MG63 (cell line): ENCODE measurements around the gene HECTD4. TPM values are rescaled to one million over a fixed set of nuclear protein-coding genes. Genes with fewer than 3 reads are reported as not detected.
"Not testable (repeated sequence)": the region's sequence is repeated elsewhere in the genome, so short reads cannot be mapped to it uniquely, and the experiment has no call there.

ENCODE experiments used
- DNase-seq: peaks from one replicate; pipeline ENCODE4 v3.0.0-alpha.2; 2020
- H3K27me3 ChIP-seq: fragments of 250-450 bp; sonication (Bioruptor Pico); 2 replicates; pipeline ENCODE4 v1.5.1; 2020; ENCODE audit warnings: mild to moderate bottlenecking, moderate library complexity
- H3K36me3 ChIP-seq: fragments of 250-450 bp; sonication (Bioruptor Pico); 2 replicates; pipeline ENCODE4 v1.5.1; 2020; ENCODE audit warnings: mild to moderate bottlenecking, moderate library complexity
- H3K4me3 ChIP-seq: fragments of 250-450 bp; sonication (Bioruptor Pico); 2 replicates; pipeline ENCODE4 v1.5.1; 2020; ENCODE audit warnings: mild to moderate bottlenecking, moderate library complexity
- H3K9me3 ChIP-seq: fragments of 250-450 bp; sonication (Bioruptor Pico); 2 replicates; pipeline ENCODE4 v1.5.1; 2020; ENCODE audit warnings: mild to moderate bottlenecking, moderate library complexity
- total RNA-seq: library from RNA; depleted of rRNA; stranded (reverse); fragments of >200 nt; shearing (Covaris generic); gene quantifications from 2 replicates; pipeline ENCODE4 v1.2.3, GENCODE V29; 2014; ENCODE audit warnings: low replicate concordance

HECTD4 gene
- total RNA-seq, 1 experiment from 2014 or later = 8.0 TPM

- Histone ChIP-seq H3K36me3 (peaks cover under 1% of the 10 kb centered on the region), H3K4me3 (no peak overlapping the region), H3K9me3 (no peaks in the 10 kb centered on the region; the same call in 1 of the 2 replicates), H3K27me3 (no peaks in the 10 kb centered on the region)
- no peak for DNase-seq
Measured at GRCh38 chr12:112413855-112414625, 31.8 kb upstream of the HECTD4 start.

- DNase-seq = no peak
- H3K9me3 ChIP-seq = no peaks in the 10 kb centered on the region
- H3K4me3 ChIP-seq = peak overlapping the region; percentile 71
- no peaks in the 10 kb centered on the region for H3K27me3 ChIP-seq
- peaks cover 43% of the 10 kb centered on the region for H3K36me3 ChIP-seq
Measured at GRCh38 chr12:112409906-112410244, 27.6 kb upstream of the HECTD4 start.

- Histone ChIP-seq H3K27me3 (no peaks in the 10 kb centered on the region), H3K36me3 (peaks cover 49% of the 10 kb centered on the region), H3K4me3 (peak within 1 kb of the TSS; percentile 71), H3K9me3 (no peaks in the 10 kb centered on the region)
- DNase-seq = peak; percentile 82
Measured at GRCh38 chr12:112409064-112409905, 27.1 kb upstream of the HECTD4 start, which contains the start of gene RPL6. RPL6 (minus strand) TSS chr12:112409605; CDS start chr12:112408656, 949 bp downstream.

- Histone ChIP-seq H3K36me3 (peaks cover 52% of the 10 kb centered on the region), H3K27me3 (no peaks in the 10 kb centered on the region), H3K9me3 (no peaks in the 10 kb centered on the region), H3K4me3 (peak overlapping the region; percentile 71)
- DNase-seq = no peak
Measured at GRCh38 chr12:112408621-112409020, 26.4 kb upstream of the HECTD4 start.

GRCh38 chr12:112407683-112408082 is 25.5 kb upstream of the HECTD4 start:
- H3K36me3 ChIP-seq = peaks cover 52% of the 10 kb centered on the region
- not testable (repeated sequence) for DNase-seq, H3K9me3 ChIP-seq, H3K27me3 ChIP-seq
- peak overlapping the region; percentile 71 for H3K4me3 ChIP-seq

- peak overlapping the region; percentile 71 for H3K4me3 ChIP-seq
- DNase-seq = no peak
- H3K36me3 ChIP-seq = peaks cover 52% of the 10 kb centered on the region
- no peaks in the 10 kb centered on the region for H3K9me3 ChIP-seq
- H3K27me3 ChIP-seq = no peaks in the 10 kb centered on the region
Measured at GRCh38 chr12:112406519-112407488, 24.6 kb upstream of the HECTD4 start.

- H3K9me3 ChIP-seq = no peaks in the 10 kb centered on the region
Measured at GRCh38 chr12:112401903-112402498, 19.8 kb upstream of the HECTD4 start.

GRCh38 chr12:112401054-112401453 is 18.8 kb upstream of the HECTD4 start:
- no peak for DNase-seq
- Histone ChIP-seq H3K27me3 (no peaks in the 10 kb centered on the region), H3K4me3 (no peak overlapping the region), H3K9me3 (no peaks in the 10 kb centered on the region), H3K36me3 (peaks cover 21% of the 10 kb centered on the region)

More at GRCh38 chr12:112401903-112402498, 19.8 kb upstream of the HECTD4 start:
- no peaks in the 10 kb centered on the region for H3K27me3 ChIP-seq
- H3K36me3 ChIP-seq = peaks cover 31% of the 10 kb centered on the region
- no peak overlapping the region for H3K4me3 ChIP-seq
- no peak for DNase-seq

GRCh38 chr12:112393328-112393727 is 11.1 kb upstream of the HECTD4 start:
- H3K4me3 ChIP-seq = no peak overlapping the region
- H3K36me3 ChIP-seq = no peaks in the 10 kb centered on the region
- no peak for DNase-seq
- no peaks in the 10 kb centered on the region; the same call in 1 of the 2 replicates for H3K27me3 ChIP-seq
- peaks cover 2% of the 10 kb centered on the region; the same call in 1 of the 2 replicates for H3K9me3 ChIP-seq

- not testable (repeated sequence) for DNase-seq, H3K27me3 ChIP-seq, H3K36me3 ChIP-seq, H3K9me3 ChIP-seq, H3K4me3 ChIP-seq
Measured at GRCh38 chr12:112389922-112390654, 7.9 kb upstream of the HECTD4 start.

GRCh38 chr12:112389228-112389627 is 7.0 kb upstream of the HECTD4 start:
- Histone ChIP-seq H3K36me3 (no peaks in the 10 kb centered on the region), H3K9me3 (no peaks in the 10 kb centered on the region), H3K4me3 (no peak overlapping the region), H3K27me3 (no peaks in the 10 kb centered on the region; the same call in 1 of the 2 replicates)
- no peak for DNase-seq

- no peaks in the 10 kb centered on the region for H3K36me3 ChIP-seq
- no peaks in the 10 kb centered on the region; the same call in 1 of the 2 replicates for H3K27me3 ChIP-seq
- no peak for DNase-seq
- H3K4me3 ChIP-seq = no peak overlapping the region
- no peaks in the 10 kb centered on the region for H3K9me3 ChIP-seq
Measured at GRCh38 chr12:112386726-112387125, 4.5 kb upstream of the HECTD4 start.

- no peaks in the 10 kb centered on the region for H3K9me3 ChIP-seq
- H3K36me3 ChIP-seq = no peaks in the 10 kb centered on the region
- H3K27me3 ChIP-seq = no peaks in the 10 kb centered on the region
- DNase-seq = no peak
- H3K4me3 ChIP-seq = peak overlapping the region; percentile 64
Measured at GRCh38 chr12:112382866-112383265, 635 bp upstream of the HECTD4 start.

GRCh38 chr12:112381406-112381882 is 787 bp downstream of the HECTD4 start:
- Histone ChIP-seq H3K36me3 (no peaks in the 10 kb centered on the region), H3K9me3 (no peaks in the 10 kb centered on the region), H3K27me3 (no peaks in the 10 kb centered on the region), H3K4me3 (peak overlapping the region; percentile 64)
- DNase-seq = no peak

GRCh38 chr12:112380663-112381405 is 1.4 kb downstream of the HECTD4 start:
- Histone ChIP-seq H3K4me3 (peak overlapping the region; percentile 64), H3K9me3 (no peaks in the 10 kb centered on the region), H3K36me3 (no peaks in the 10 kb centered on the region), H3K27me3 (no peaks in the 10 kb centered on the region)
- no peak for DNase-seq
